ENCODE data around the gene HOXC13. TPM values are rescaled to one million over a fixed set of nuclear protein-coding genes. Genes with fewer than 3 reads are reported as not detected.

Gene HOXC13
- total RNA-seq = not detected

GRCh38 chr12:53938326-53939140, at the start of gene HOXC13:
Gene HOXC13 (plus strand): TSS chr12:53938831. CDS start chr12:53938907, 76 bp downstream.
- ATAC-seq (no peak), DNase-seq (no peak)
- POLR2A ChIA-PET = no interaction called here
- H3K27ac Mint-ChIP-seq = peak within 1 kb of the TSS; percentile 60
- no peak within 1 kb of the TSS for H3K4me3 Mint-ChIP-seq
- CTCF ChIA-PET = interaction anchor here (1.5 kb wide), 1 partner anchor 94 kb away, joined by 4 read pairs; no protein-coding TSS in a partner anchor
- peaks cover 83% of the 10 kb centered on the region for H3K27me3 Mint-ChIP-seq (ENCODE audit: low read depth)
- H3K36me3 Mint-ChIP-seq (ENCODE audit: low read depth) = peaks cover 6% of the 10 kb centered on the region
- H3K9me3 Mint-ChIP-seq (ENCODE audit: insufficient read depth) = peaks cover 4% of the 10 kb centered on the region
- H3K4me1 Mint-ChIP-seq (ENCODE audit: low read depth) = peaks cover 3% of the 10 kb centered on the region

- no peaks in the 10 kb centered on the region for H3K9me3 Mint-ChIP-seq (ENCODE audit: insufficient read depth)
- H3K36me3 Mint-ChIP-seq (ENCODE audit: low read depth) = no peaks in the 10 kb centered on the region
- ATAC-seq (no peak), DNase-seq (no peak)
- ChIA-PET POLR2A (no interaction called here), CTCF (no interaction called here)
- no peak overlapping the region for H3K27ac Mint-ChIP-seq
- H3K27me3 Mint-ChIP-seq (ENCODE audit: low read depth) = peaks cover 47% of the 10 kb centered on the region
- no peak overlapping the region for H3K4me3 Mint-ChIP-seq
- no peaks in the 10 kb centered on the region for H3K4me1 Mint-ChIP-seq (ENCODE audit: low read depth)
Observed at GRCh38 chr12:53890081-53890480, 48.5 kb upstream of the HOXC13 start.

- H3K27ac Mint-ChIP-seq = no peak overlapping the region
- DNase-seq (no peak), ATAC-seq (no peak)
- CTCF ChIA-PET = no interaction called here
- POLR2A ChIA-PET = no interaction called here
- no peaks in the 10 kb centered on the region for H3K9me3 Mint-ChIP-seq (ENCODE audit: insufficient read depth)
- H3K4me3 Mint-ChIP-seq = no peak overlapping the region
- no peaks in the 10 kb centered on the region for H3K4me1 Mint-ChIP-seq (ENCODE audit: low read depth)
- H3K36me3 Mint-ChIP-seq (ENCODE audit: low read depth) = no peaks in the 10 kb centered on the region
- peaks cover 44% of the 10 kb centered on the region for H3K27me3 Mint-ChIP-seq (ENCODE audit: low read depth)
Observed at GRCh38 chr12:53892762-53893395, 45.8 kb upstream of the HOXC13 start.

DNA sequence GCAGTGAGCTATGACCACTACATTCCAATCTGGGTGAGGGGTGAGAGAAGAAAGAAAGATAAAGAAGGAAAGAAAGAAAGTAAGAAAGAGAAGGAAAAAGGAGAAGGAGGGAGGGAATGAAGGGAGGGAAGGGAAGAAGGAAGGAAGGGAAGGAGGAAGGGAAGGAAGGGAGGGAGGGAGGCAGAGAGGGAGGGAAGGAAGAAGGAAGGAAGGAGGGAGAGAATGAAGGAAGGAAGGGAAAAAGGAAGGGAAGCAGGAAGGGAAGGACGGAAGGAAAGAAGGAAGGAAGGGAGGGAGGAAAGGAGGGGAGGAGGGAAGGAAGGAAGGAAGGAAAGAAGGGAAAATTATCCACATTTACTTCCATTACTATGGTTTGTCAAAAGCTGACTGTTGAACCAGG, 39.4 kb upstream of the HOXC13 start:
- no peak for ATAC-seq
- Mint-ChIP-seq H3K4me1 (ENCODE audit: low read depth) (no peaks in the 10 kb centered on the region), H3K9me3 (ENCODE audit: insufficient read depth) (no peaks in the 10 kb centered on the region), H3K27me3 (ENCODE audit: low read depth) (peaks cover 41% of the 10 kb centered on the region), H3K4me3 (no peak overlapping the region), H3K27ac (no peak overlapping the region), H3K36me3 (ENCODE audit: low read depth) (no peaks in the 10 kb centered on the region)
- no peak for DNase-seq
- CTCF ChIA-PET = interaction anchor here (1.1 kb wide), 1 partner anchor 13 kb away, joined by 4 read pairs; no protein-coding TSS in a partner anchor
- POLR2A ChIA-PET = interaction anchor here (1.1 kb wide), 1 partner anchor 16 kb away, joined by 3 read pairs; no protein-coding TSS in a partner anchor

GRCh38 chr12:53907103-53907502, 31.5 kb upstream of the HOXC13 start:
- no peaks in the 10 kb centered on the region for H3K4me1 Mint-ChIP-seq (ENCODE audit: low read depth)

DNA sequence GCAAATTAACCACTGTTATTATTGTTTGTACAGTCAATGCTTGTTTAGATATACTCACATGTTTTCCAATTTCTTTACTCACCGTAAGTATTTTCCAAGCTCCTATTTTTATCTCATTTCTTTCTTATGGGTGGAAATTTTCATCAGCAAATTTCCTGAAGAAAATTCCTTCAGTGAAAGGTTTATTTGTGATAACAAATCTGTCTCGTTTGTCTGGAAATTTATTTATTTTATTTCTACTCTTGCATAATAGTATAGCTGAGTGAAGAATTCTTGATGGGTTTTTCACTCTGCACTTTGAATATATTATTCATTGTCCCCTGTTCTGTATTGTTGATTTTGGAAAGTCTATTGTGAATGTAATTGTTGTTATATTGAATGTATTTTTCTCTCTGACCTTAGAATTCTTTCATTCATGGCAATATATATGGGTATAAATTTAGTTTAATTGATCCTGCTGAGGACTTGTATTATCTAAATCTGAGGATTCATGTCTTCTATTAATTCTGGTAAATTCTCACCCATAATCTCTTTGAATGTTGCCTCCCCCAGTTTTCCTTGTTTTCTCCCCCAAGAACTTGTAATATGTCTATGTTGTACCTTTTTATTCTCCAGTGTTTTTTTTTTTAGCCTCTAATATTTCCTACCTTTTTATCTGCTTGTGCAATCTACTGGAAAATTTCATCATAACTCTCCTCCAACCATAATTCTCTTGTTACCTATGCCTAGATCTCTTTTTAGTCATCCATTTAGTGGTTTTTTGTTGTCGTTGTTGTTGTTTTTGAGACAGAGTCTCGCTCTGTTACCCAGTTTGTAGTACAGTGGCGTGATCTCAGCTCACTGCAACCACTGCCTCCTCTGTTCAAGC, 21.6 kb upstream of the HOXC13 start:
- Mint-ChIP-seq H3K27me3 (ENCODE audit: low read depth) (peaks cover 60% of the 10 kb centered on the region), H3K27ac (no peak overlapping the region)

More at GRCh38 chr12:53907103-53907502, 31.5 kb upstream of the HOXC13 start:
- no peaks in the 10 kb centered on the region for H3K36me3 Mint-ChIP-seq (ENCODE audit: low read depth)
- POLR2A ChIA-PET = no interaction called here
- CTCF ChIA-PET = no interaction called here
- no peak overlapping the region for H3K4me3 Mint-ChIP-seq
- peaks cover 25% of the 10 kb centered on the region for H3K27me3 Mint-ChIP-seq (ENCODE audit: low read depth)
- DNase-seq = no peak
- H3K9me3 Mint-ChIP-seq (ENCODE audit: insufficient read depth) = no peaks in the 10 kb centered on the region
- no peak overlapping the region for H3K27ac Mint-ChIP-seq
- no peak for ATAC-seq

GRCh38 chr12:53924521-53925405, 13.9 kb upstream of the HOXC13 start:
- ChIA-PET POLR2A (no interaction called here), CTCF (no interaction called here)
- Mint-ChIP-seq H3K9me3 (ENCODE audit: insufficient read depth) (no peaks in the 10 kb centered on the region), H3K4me1 (ENCODE audit: low read depth) (no peaks in the 10 kb centered on the region), H3K4me3 (no peak overlapping the region), H3K27ac (no peak overlapping the region), H3K27me3 (ENCODE audit: low read depth) (peaks cover 86% of the 10 kb centered on the region), H3K36me3 (ENCODE audit: low read depth) (no peaks in the 10 kb centered on the region)
- no peak for ATAC-seq
- no peak for DNase-seq

More for the DNA sequence above, 21.6 kb upstream of the HOXC13 start:
- H3K36me3 Mint-ChIP-seq (ENCODE audit: low read depth) = no peaks in the 10 kb centered on the region
- ATAC-seq (no peak), DNase-seq (no peak)
- H3K4me1 Mint-ChIP-seq (ENCODE audit: low read depth) = no peaks in the 10 kb centered on the region
- ChIA-PET CTCF (no interaction called here), POLR2A (no interaction called here)
- no peaks in the 10 kb centered on the region for H3K9me3 Mint-ChIP-seq (ENCODE audit: insufficient read depth)
- H3K4me3 Mint-ChIP-seq = no peak overlapping the region

DNA sequence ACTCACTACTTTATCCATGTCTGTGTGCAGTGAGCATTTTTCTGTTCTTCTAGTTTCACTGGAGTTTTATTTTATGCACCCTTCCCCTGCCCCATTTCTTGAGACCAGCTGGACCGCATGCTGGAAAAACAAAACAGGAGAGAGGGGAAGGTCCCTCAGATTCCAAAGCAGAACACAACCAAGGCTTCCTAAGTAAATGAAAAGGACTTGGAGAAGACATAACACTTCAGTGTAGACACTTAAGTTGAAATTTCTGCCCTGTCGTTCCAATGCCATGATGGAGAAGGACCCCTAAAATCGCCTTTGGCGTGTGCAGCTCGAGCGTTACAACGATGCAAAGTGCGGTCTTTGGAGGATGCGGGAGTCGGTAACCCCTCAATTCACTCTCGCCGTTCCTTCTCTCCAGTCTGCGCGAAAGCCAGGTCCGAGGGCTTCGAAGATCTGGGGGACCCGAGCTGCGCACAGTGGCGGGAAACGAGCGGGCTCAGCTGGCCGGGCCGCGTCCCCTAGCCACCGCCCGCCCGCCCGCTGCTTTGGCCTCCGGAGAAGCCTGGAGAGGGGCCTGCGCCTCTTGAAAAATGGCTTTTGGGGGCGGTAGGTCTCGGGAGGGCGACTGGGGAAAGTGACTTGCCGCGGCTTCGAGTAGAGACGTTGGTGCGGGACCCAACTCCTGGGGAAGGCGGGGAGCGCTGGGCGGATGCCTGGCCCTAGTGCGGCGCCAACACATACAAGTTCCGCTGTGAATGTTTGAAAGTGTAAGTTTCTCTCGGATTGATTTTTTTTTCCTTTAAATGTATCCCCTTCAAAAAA, 11.2 kb upstream of the HOXC13 start:
- Mint-ChIP-seq H3K4me3 (no peak overlapping the region), H3K4me1 (ENCODE audit: low read depth) (no peaks in the 10 kb centered on the region), H3K9me3 (ENCODE audit: insufficient read depth) (no peaks in the 10 kb centered on the region), H3K36me3 (ENCODE audit: low read depth) (no peaks in the 10 kb centered on the region), H3K27ac (no peak overlapping the region), H3K27me3 (ENCODE audit: low read depth) (peaks cover 83% of the 10 kb centered on the region)
- ChIA-PET POLR2A (no interaction called here), CTCF (no interaction called here)
- ATAC-seq (no peak), DNase-seq (no peak)

DNA sequence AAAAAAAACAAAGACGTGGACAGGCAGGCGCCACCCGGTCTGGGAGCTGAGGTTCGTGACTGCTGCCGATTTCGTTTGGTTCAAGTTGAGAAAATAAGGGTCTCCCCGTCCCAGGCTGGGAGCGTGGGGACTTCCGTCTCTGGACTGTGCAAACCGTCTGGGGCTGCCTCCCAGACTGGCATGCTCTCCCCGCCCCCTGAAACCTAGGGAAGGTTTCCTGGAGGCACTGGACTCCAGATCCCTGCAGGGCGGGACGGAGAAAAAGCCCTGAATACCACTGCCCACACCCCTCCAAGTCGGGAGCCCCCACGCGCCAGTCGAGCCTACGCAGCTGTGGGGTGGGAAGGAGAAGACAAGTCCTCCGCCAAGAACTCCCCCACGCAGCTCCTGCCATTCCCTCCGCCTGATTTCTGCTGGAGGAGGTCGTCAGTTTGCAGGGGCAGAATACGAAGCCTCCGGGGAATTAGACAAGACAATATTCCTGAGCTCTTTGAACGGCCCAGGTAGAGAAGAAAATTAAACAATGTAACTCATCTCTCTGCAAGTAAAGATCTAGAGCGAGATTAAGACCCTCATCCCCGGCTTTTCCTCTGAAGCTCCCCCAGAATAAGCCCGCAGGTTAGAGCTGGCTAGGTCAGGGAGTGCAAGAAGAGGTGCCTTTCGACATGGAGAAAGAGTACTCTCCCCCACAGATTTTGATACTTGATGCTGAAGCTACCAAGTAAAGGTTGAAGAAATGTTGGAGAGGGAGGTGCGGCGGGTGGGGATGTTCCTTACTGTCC, 10.4 kb upstream of the HOXC13 start:
- no peak overlapping the region for H3K4me3 Mint-ChIP-seq
- DNase-seq (no peak), ATAC-seq (no peak)
- peaks cover 83% of the 10 kb centered on the region for H3K27me3 Mint-ChIP-seq (ENCODE audit: low read depth)
- H3K27ac Mint-ChIP-seq = no peak overlapping the region
- CTCF ChIA-PET = interaction anchor here (1.1 kb wide), 1 partner anchor 273 kb away, joined by 3 read pairs; no protein-coding TSS in a partner anchor
- no peaks in the 10 kb centered on the region for H3K36me3 Mint-ChIP-seq (ENCODE audit: low read depth)
- POLR2A ChIA-PET = no interaction called here
- H3K9me3 Mint-ChIP-seq (ENCODE audit: insufficient read depth) = no peaks in the 10 kb centered on the region
- no peaks in the 10 kb centered on the region for H3K4me1 Mint-ChIP-seq (ENCODE audit: low read depth)

DNA sequence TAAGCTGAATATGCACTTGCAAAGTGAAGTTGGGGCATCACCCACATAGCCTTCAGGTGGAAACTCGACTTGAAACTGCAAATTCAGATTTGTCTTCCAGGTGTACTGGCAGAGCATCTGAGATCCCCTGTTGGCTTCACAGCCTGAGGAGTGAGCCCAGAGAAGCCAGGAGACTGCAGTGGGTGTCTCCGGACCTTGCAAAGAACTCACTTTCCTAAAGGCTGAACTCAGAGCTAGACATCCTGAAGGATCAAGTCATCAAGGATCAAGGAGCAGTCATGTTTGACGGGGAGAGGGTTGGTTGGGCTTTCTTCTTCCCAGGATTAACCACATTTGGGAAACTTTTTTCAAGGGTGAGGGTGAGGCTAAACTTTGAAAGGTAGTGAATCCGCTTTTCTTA, 9.1 kb upstream of the HOXC13 start:
- CTCF ChIA-PET = no interaction called here
- ATAC-seq = no peak
- H3K9me3 Mint-ChIP-seq (ENCODE audit: insufficient read depth) = no peaks in the 10 kb centered on the region
- H3K4me3 Mint-ChIP-seq = no peak overlapping the region
- H3K27ac Mint-ChIP-seq = no peak overlapping the region
- no peak for DNase-seq
- POLR2A ChIA-PET = no interaction called here
- H3K27me3 Mint-ChIP-seq (ENCODE audit: low read depth) = peaks cover 86% of the 10 kb centered on the region
- no peaks in the 10 kb centered on the region for H3K4me1 Mint-ChIP-seq (ENCODE audit: low read depth)
- H3K36me3 Mint-ChIP-seq (ENCODE audit: low read depth) = no peaks in the 10 kb centered on the region

All from activated CD8-positive, alpha-beta T cell treated with anti-CD3 and anti-CD28 coated beads, Interleukin-2, amount 10 ng/mL, durations not matched to agents 7 days and 5 days (primary cell).